ENCODE measurements around the gene C10orf105. TPM values are rescaled to one million over a fixed set of nuclear protein-coding genes. Genes with fewer than 3 reads are reported as not detected.

The C10orf105 gene
- total and polyA plus RNA-seq, 2 of the 13 experiments (the other 11 are each of a cell fraction or from before 2014, with no cell fraction given): not detected

DNA sequence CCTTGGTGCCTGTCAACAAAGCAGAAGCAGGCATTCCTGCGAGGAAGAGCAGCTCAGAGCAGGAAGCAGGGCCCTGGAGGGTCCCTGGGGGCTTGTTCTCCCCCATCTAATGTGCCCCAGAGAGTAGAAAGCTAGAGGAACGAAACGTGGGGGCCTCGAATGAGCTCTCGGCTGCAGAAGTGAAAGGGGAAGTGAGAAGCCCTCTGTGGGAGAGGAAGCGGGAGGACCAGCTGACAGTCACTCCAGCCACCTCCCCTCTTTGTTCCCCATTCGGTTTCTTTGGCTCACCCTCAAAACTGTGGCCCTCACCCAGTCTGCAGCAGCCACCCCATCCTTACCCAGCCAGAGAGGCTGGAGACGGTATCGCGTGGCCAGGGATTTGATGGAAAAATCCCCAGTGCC is 25.0 kb downstream of the C10orf105 start (continued):
- TF ChIP-seq BHLHE40 (IDR thresholded peaks at IDR 0.05; ENCODE audit: low read length) (no peak), ZNF7 (CRISPR knock-in tag; IDR thresholded peaks at IDR 0.05) (no peak)

DNA sequence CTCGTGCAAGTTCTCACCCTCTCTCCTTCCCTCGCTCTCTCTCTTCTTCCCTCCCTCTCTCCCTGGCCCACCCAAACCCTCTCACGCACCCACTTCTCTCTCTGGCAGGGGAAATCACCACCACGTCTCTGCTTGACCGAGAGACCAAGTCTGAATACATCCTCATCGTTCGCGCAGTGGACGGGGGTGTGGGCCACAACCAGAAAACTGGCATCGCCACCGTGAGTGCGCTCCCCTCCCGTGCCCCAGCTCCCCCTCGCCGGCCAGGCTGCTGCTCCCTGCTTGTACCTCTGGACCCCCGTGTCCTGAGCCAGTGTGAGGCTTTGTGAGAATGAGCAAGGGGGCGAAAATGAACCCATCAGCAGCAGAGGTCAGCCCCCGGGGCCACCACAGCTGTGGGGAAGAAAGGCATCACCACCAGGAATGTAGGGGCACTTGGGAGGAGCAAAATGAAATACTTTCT is 25.5 kb downstream of the C10orf105 start:
- POLR2A ChIA-PET: no interaction called here
- peaks cover 17% of the 10 kb centered on the region for H3K4me1 ChIP-seq (ENCODE audit: insufficient read depth, low read length)
- H3K27me3 ChIP-seq (ENCODE audit: control insufficient read depth in 1 of 2, insufficient read depth in 2 of 2, low read length in 2 of 2): peaks cover 3 to 34% of the 10 kb centered on the region in 2 experiments; a peak in 4 of 5 replicates
- FAIRE-seq (no peak), ATAC-seq (no peak), DNase-seq (ENCODE audit: low spot score) (no peak)
- H3K27ac ChIP-seq (ENCODE audit: extremely low read length, insufficient read depth, low read length): no peak overlapping the region
- CTCF ChIA-PET (ENCODE audit: low intra/inter-chr PET ratio, low total read pairs): no interaction called here
- intact Hi-C loops (cut with micrococcal nuclease; ENCODE audit: unreplicated experiment) (no loop called here), in situ Hi-C loops (cut with HindIII; ENCODE audit: extremely low pct_ligation_motif_present, low pct_unique_long_range_greater_than_20kb) (no loop called here)
- no peaks in the 10 kb centered on the region for H3K9me3 ChIP-seq (ENCODE audit: low read length)
- no peak overlapping the region for H3K4me2 ChIP-seq (ENCODE audit: low read depth, low read length)
- no peak overlapping the region for H3K9ac ChIP-seq (ENCODE audit: insufficient read depth, low read depth, low read length)
- H3K4me3 ChIP-seq (replicated peaks in 1 of 3; ENCODE audit: insufficient read depth in 1 of 3, low read depth in 2 of 3, low read length in 3 of 3): no peak overlapping the region
- H2AFZ ChIP-seq (ENCODE audit: low read length): no peak overlapping the region
- BruUV-seq (replicated peaks): no TSS peak
- WGBS (ENCODE audit: low lambda C conversion rate): 54% methylated on average over 16 of the region's 18 CpGs
- no peaks in the 10 kb centered on the region for H3K79me2 ChIP-seq (ENCODE audit: insufficient read depth, low read length)
- H3K36me3 ChIP-seq (replicated peaks in 1 of 2; ENCODE audit: control insufficient read depth in 1 of 2, insufficient read depth in 2 of 2, low read length in 2 of 2): no peaks in the 10 kb centered on the region
- no peaks in the 10 kb centered on the region for H4K20me1 ChIP-seq (ENCODE audit: insufficient read depth, low read length)
- TF ChIP-seq, protein P1, sequence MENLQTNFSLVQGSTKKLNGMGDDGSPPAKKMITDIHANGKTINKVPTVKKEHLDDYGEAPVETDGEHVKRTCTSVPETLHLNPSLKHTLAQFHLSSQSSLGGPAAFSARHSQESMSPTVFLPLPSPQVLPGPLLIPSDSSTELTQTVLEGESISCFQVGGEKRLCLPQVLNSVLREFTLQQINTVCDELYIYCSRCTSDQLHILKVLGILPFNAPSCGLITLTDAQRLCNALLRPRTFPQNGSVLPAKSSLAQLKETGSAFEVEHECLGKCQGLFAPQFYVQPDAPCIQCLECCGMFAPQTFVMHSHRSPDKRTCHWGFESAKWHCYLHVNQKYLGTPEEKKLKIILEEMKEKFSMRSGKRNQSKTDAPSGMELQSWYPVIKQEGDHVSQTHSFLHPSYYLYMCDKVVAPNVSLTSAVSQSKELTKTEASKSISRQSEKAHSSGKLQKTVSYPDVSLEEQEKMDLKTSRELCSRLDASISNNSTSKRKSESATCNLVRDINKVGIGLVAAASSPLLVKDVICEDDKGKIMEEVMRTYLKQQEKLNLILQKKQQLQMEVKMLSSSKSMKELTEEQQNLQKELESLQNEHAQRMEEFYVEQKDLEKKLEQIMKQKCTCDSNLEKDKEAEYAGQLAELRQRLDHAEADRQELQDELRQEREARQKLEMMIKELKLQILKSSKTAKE (CRISPR knock-in tag; IDR thresholded peaks at IDR 0.05; ENCODE audit: borderline replicate concordance): no peak
- TF ChIP-seq, protein P2, sequence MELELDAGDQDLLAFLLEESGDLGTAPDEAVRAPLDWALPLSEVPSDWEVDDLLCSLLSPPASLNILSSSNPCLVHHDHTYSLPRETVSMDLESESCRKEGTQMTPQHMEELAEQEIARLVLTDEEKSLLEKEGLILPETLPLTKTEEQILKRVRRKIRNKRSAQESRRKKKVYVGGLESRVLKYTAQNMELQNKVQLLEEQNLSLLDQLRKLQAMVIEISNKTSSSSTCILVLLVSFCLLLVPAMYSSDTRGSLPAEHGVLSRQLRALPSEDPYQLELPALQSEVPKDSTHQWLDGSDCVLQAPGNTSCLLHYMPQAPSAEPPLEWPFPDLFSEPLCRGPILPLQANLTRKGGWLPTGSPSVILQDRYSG (CRISPR knock-in tag; IDR thresholded peaks at IDR 0.05): no peak
- TF ChIP-seq, protein P3, sequence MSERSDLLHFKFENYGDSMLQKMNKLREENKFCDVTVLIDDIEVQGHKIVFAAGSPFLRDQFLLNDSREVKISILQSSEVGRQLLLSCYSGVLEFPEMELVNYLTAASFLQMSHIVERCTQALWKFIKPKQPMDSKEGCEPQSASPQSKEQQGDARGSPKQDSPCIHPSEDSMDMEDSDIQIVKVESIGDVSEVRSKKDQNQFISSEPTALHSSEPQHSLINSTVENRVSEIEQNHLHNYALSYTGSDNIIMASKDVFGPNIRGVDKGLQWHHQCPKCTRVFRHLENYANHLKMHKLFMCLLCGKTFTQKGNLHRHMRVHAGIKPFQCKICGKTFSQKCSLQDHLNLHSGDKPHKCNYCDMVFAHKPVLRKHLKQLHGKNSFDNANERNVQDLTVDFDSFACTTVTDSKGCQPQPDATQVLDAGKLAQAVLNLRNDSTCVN (CRISPR knock-in tag; IDR thresholded peaks at IDR 0.05; ENCODE audit: borderline replicate concordance): no peak
- TF ChIP-seq ZFP82 (CRISPR knock-in tag; IDR thresholded peaks at IDR 0.05; ENCODE audit: borderline replicate concordance): no peak
- no peak for TF ChIP-seq ZNF496 (CRISPR knock-in tag; IDR thresholded peaks at IDR 0.05; ENCODE audit: insufficient replicate concordance)
- TF ChIP-seq ZNF816 (CRISPR knock-in tag; IDR thresholded peaks at IDR 0.05; ENCODE audit: borderline replicate concordance): no peak
- no peak for TF ChIP-seq ASH2L (IDR thresholded peaks at IDR 0.05; ENCODE audit: insufficient read length, low read depth, low read length)
- TF ChIP-seq, protein P4, sequence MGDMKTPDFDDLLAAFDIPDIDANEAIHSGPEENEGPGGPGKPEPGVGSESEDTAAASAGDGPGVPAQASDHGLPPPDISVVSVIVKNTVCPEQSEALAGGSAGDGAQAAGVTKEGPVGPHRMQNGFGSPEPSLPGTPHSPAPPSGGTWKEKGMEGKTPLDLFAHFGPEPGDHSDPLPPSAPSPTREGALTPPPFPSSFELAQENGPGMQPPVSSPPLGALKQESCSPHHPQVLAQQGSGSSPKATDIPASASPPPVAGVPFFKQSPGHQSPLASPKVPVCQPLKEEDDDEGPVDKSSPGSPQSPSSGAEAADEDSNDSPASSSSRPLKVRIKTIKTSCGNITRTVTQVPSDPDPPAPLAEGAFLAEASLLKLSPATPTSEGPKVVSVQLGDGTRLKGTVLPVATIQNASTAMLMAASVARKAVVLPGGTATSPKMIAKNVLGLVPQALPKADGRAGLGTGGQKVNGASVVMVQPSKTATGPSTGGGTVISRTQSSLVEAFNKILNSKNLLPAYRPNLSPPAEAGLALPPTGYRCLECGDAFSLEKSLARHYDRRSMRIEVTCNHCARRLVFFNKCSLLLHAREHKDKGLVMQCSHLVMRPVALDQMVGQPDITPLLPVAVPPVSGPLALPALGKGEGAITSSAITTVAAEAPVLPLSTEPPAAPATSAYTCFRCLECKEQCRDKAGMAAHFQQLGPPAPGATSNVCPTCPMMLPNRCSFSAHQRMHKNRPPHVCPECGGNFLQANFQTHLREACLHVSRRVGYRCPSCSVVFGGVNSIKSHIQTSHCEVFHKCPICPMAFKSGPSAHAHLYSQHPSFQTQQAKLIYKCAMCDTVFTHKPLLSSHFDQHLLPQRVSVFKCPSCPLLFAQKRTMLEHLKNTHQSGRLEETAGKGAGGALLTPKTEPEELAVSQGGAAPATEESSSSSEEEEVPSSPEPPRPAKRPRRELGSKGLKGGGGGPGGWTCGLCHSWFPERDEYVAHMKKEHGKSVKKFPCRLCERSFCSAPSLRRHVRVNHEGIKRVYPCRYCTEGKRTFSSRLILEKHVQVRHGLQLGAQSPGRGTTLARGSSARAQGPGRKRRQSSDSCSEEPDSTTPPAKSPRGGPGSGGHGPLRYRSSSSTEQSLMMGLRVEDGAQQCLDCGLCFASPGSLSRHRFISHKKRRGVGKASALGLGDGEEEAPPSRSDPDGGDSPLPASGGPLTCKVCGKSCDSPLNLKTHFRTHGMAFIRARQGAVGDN (CRISPR knock-in tag; IDR thresholded peaks at IDR 0.05): no peak
- no peak for TF ChIP-seq BORCS8-MEF2B (CRISPR knock-in tag; IDR thresholded peaks at IDR 0.05)
- no peak for TF ChIP-seq ZNF850 (CRISPR knock-in tag; conservative IDR thresholded peaks at IDR 0.05)
- TF ChIP-seq HOXA7 (CRISPR knock-in tag; IDR thresholded peaks at IDR 0.05): no peak
- TF ChIP-seq ZSCAN20 (CRISPR knock-in tag; IDR thresholded peaks at IDR 0.05; ENCODE audit: borderline replicate concordance): no peak
- TF ChIP-seq AKAP8 (CRISPR knock-in tag; IDR thresholded peaks at IDR 0.05): no peak
